Tibial nerve (tissue), 4 donors: ENCODE data around the gene TRIP11. TPM values are rescaled to one million over a fixed set of nuclear protein-coding genes. Genes with fewer than 3 reads are reported as not detected.

ENCODE experiments used
- DNase-seq, 2 donors: peaks; one replicate each; pipeline ENCODE4 v3.0.0-alpha.2; 2019; ENCODE audit warnings: low spot score in 2 of 2
- H3K27ac ChIP-seq, 4 donors: fragments of 200-600 bp; sonication (generic) in 3 of 4; one replicate each; pipeline ENCODE4 v1.5.1; 2017 to 2019; ENCODE audit warnings: mild to moderate bottlenecking in 1 of 4
- H3K27me3 ChIP-seq, 2 donors: fragments of 200-600 bp; sonication (generic) in 1 of 2; one replicate each; pipeline versions ENCODE4 v1.5.1 to v1.6.0; 2017 to 2019
- H3K36me3 ChIP-seq, 3 donors: fragments of 200-600 bp; sonication (generic); one replicate each; pipeline ENCODE4 v1.5.1; 2018 to 2019
- H3K4me1 ChIP-seq, 4 donors: fragments of 200-600 bp; sonication (generic) in 3 of 4; one replicate each; pipeline ENCODE4 v1.5.1; 2017 to 2019
- H3K4me3 ChIP-seq, 4 donors: fragments of 200-600 bp; sonication (generic) in 3 of 4; one replicate each; pipeline ENCODE4 v1.5.1; 2017 to 2019; ENCODE audit warnings: mild to moderate bottlenecking in 1 of 4, moderate library complexity in 1 of 4
- H3K9me3 ChIP-seq, 4 donors: fragments of 200-600 bp; sonication (generic) in 3 of 4; one replicate each; pipeline ENCODE4 v1.5.1; 2017 to 2019
- EP300 ChIP-seq, 2 donors: sonication (generic); formaldehyde crosslinking; IDR thresholded peaks; one replicate each; pipeline ENCODE4 v1.6.1; 2017; ENCODE audit warnings: antibody characterized with exemption in 2 of 2, mild to moderate bottlenecking in 1 of 2
- POLR2A ChIP-seq, 2 donors: fragments of 450-650 bp; IDR thresholded peaks; one replicate each; pipeline ENCODE4 v1.6.1; 2017; ENCODE audit warnings: antibody characterized with exemption in 2 of 2, mild to moderate bottlenecking in 2 of 2, moderate library complexity in 2 of 2
- WGBS, 2 donors: methylation state at CpG; one replicate each; pipeline ENCODE4 v1.1.5; 2018; 5-methylcytosine and 5-hydroxymethylcytosine counted together
- total RNA-seq, 4 donors: library from RNA; depleted of rRNA; stranded (reverse); fragments of >200 nt; gene quantifications; one replicate each; pipeline ENCODE4 v1.1.0, GENCODE V29; 2016
- TF ChIP-seq, protein P1 (sequence below), 5 experiments: fragments of 200-600 bp in 3 of 5; fragments of 450-650 bp in 2 of 5; sonication (generic) in 3 of 5; IDR thresholded peaks; one replicate each; pipeline ENCODE4 v1.5.1; 2016 to 2019; ENCODE audit warnings: antibody characterized with exemption in 5 of 5, mild to moderate bottlenecking in 3 of 5, moderate library complexity in 2 of 5

TRIP11 gene
- 10 to 100 TPM; 26.9 to 33.5 (median 33.3) TPM for total RNA-seq

DNA sequence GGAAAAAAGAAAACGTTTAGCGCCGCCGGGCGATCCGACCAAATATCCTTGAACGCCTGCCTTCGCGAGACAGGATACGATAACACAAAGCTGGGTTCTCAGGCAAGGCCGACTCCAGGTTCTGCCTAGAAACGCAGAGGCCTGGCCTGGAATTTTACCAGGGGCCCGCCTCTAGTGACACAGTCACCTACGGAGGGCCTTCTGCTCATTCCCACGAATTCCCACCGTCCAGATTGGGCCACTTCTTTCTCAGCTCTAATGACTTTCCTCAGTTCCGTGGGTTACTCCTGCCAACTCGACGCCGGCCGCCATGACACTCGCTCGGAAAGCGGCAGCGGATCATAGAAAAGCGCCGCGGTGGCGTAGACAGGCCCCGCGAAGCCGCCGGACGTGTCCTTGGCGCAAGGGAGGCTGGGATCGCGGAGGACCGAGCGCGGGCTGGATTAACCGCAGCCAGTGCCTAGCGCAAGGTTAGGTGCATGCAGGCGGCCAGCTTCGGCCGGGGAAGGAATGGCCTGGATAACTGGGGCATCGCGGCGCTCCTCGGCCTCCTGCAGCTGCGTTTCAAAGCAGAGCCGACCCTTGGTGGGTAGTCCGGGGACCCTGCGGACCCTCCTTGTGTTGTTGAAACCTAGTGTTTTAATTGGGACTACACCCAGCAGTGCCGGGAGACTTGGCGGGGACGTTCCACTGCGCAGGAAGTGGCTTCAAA, at the start of gene TRIP11:
Gene TRIP11 (minus strand): TSS at position 341 of the 712 bp plus-strand sequence. CDS start 374 bp downstream, outside the sequence.
- H3K4me3 ChIP-seq = peak within 1 kb of the TSS; percentile 78 to 89 (median 85)
- no peaks in the 10 kb centered on the region for H3K27me3 ChIP-seq
- 0% methylated on average over 52 to 57 of the region's 57 CpGs for WGBS, 2 donors
- peaks cover 0 to 21% (median 0%) of the 10 kb centered on the region in 3 donors for H3K36me3 ChIP-seq
- H3K9me3 ChIP-seq = no peaks in the 10 kb centered on the region
- H3K4me1 ChIP-seq = peaks cover 0 to 46% (median 18%) of the 10 kb centered on the region in 4 donors
- TF ChIP-seq EP300 (IDR thresholded peaks at IDR 0.05) = peak; percentile 83 to 96
- peak; percentile 24 to 68 for TF ChIP-seq POLR2A (IDR thresholded peaks at IDR 0.05)
- TF ChIP-seq, protein P1, sequence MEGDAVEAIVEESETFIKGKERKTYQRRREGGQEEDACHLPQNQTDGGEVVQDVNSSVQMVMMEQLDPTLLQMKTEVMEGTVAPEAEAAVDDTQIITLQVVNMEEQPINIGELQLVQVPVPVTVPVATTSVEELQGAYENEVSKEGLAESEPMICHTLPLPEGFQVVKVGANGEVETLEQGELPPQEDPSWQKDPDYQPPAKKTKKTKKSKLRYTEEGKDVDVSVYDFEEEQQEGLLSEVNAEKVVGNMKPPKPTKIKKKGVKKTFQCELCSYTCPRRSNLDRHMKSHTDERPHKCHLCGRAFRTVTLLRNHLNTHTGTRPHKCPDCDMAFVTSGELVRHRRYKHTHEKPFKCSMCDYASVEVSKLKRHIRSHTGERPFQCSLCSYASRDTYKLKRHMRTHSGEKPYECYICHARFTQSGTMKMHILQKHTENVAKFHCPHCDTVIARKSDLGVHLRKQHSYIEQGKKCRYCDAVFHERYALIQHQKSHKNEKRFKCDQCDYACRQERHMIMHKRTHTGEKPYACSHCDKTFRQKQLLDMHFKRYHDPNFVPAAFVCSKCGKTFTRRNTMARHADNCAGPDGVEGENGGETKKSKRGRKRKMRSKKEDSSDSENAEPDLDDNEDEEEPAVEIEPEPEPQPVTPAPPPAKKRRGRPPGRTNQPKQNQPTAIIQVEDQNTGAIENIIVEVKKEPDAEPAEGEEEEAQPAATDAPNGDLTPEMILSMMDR (IDR thresholded peaks at IDR 0.05) = peak in 2 of 5 experiments; percentile 10 to 58
- peak; percentile 79 to 87 for DNase-seq
- H3K27ac ChIP-seq = peak within 1 kb of the TSS; percentile 91 to 99 (median 98)

DNA sequence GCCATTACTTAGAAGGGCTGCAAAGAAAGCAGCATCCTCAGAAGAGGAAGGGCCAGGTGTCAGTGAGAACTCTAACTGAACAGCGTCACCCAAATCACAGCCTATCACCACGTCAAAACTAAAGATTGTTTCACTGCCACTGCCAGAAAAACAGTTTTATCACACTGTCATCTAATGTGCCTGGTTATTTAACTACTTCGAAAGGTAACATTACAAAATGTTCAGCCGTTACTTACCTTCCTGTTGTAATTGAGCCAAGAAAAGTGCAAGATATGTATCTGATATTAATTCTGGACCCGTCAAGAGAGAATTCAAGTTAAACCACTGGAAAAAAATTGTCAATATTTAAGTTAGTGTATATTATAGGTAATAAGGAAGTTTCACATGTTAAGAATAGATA, 48.6 kb upstream of the TRIP11 start:
- TF ChIP-seq, protein P1 (IDR thresholded peaks at IDR 0.05) = no peak
- TF ChIP-seq POLR2A (IDR thresholded peaks at IDR 0.05) (no peak), EP300 (IDR thresholded peaks at IDR 0.05) (no peak)
- Histone ChIP-seq H3K27ac (no peak overlapping the region), H3K27me3 (no peaks in the 10 kb centered on the region), H3K9me3 (no peaks in the 10 kb centered on the region), H3K4me1 (no peaks in the 10 kb centered on the region), H3K36me3 (peaks cover 0 to 86% (median 3%) of the 10 kb centered on the region in 3 donors), H3K4me3 (no peak overlapping the region)
- DNase-seq = no peak
- 96% methylated on average over 5 of the region's 5 CpGs for WGBS, 2 donors

DNA sequence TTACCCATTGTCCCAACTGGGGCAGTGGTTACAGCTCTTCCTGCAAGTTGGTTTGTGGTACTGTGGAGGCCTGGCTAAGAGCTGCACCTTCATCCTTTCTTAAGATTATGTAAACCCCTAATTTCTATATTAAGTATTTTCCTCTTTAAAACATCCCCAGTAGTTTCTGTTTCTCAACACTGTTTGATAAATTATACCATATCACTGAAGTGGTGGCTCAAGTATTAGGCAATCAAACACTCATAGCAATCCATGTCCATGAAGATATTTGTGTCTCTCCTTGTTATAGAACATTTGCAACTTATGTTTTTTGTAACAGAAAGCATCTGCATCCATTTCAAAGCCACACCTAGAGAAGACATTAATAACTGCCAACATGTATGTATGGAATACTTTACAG, 34.7 kb upstream of the TRIP11 start:
- DNase-seq = no peak
- Histone ChIP-seq H3K27me3 (no peaks in the 10 kb centered on the region), H3K36me3 (peaks cover 0 to 93% (median 5%) of the 10 kb centered on the region in 3 donors), H3K9me3 (no peaks in the 10 kb centered on the region), H3K4me1 (no peaks in the 10 kb centered on the region), H3K4me3 (no peak overlapping the region), H3K27ac (no peak overlapping the region)
- TF ChIP-seq POLR2A (IDR thresholded peaks at IDR 0.05) (no peak), EP300 (IDR thresholded peaks at IDR 0.05) (no peak)
- TF ChIP-seq, protein P1 (IDR thresholded peaks at IDR 0.05) = no peak

DNA sequence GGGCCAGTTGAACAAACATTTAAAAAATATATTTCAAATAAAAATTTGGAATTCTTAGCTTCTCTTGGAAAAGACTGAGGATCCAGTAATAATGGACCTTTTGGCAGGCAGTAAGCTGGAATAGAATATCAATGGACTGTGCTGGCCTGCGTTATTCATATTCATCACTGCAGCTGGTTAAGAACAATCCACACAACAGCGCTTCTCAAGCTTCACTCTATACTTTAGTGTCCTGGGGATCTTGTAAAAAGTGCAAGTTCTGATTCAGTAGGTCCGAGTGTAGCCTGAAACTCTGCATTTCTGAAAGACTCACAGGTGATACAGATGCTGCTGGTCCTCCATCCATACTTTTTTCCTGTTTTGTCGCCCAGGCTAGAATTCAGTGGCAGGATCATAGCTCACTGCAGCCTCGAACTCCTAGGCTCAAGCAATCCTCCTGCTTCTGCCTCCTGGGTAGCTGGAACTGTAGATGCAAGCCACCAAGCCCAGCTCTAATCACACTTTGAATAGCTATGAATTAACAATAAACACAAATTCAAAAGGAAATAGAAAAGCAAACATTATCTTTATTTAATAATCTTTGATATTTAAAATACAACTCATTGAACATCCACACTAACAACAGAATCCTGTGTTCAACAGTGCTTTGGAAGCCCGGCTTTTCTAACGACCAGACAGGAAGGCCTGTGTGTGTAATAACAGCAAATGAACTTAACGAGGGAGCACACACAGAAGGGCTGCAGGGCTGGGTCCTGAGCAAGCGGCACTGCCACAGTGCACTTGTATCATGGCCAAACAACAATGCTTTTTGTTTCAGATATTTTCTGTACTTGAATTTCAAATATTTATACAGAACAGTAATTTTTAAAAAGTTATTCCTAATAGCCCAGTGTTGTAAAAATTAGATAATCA, 18.4 kb upstream of the TRIP11 start:
- H3K36me3 ChIP-seq = peaks cover 0 to 50% (median 0%) of the 10 kb centered on the region in 3 donors
- 57 to 58% methylated on average over 9 of the region's 9 CpGs for WGBS, 2 donors
- no peak overlapping the region for H3K27ac ChIP-seq

More for the DNA sequence above, 18.4 kb upstream of the TRIP11 start:
- Histone ChIP-seq H3K4me1 (no peaks in the 10 kb centered on the region), H3K9me3 (no peaks in the 10 kb centered on the region), H3K4me3 (no peak overlapping the region), H3K27me3 (no peaks in the 10 kb centered on the region)
- TF ChIP-seq, protein P1 (IDR thresholded peaks at IDR 0.05) = no peak
- no peak for TF ChIP-seq POLR2A (IDR thresholded peaks at IDR 0.05)
- no peak for TF ChIP-seq EP300 (IDR thresholded peaks at IDR 0.05)
- no peak for DNase-seq
